ENCODE results near the gene LETM1.

The LETM1 gene

GRCh38 chr4:1856071-1856942, at the start of gene LETM1:
Gene LETM1 (minus strand): TSS chr4:1856156. CDS start chr4:1855950, 206 bp downstream.
- peak; percentile 97 for DNase-seq (ENCODE audit: low read depth)

GRCh38 chr4:1904042-1904441, 48.1 kb upstream of the LETM1 start:
- DNase-seq (ENCODE audit: low read depth) = no peak

- DNase-seq (ENCODE audit: low read depth) = no peak
Measured at GRCh38 chr4:1903035-1903434, 47.1 kb upstream of the LETM1 start.

- DNase-seq (ENCODE audit: low read depth) = peak; percentile 28
Measured at GRCh38 chr4:1902243-1902642, 46.3 kb upstream of the LETM1 start.

- DNase-seq (ENCODE audit: low read depth) = no peak
Measured at GRCh38 chr4:1901127-1901526, 45.2 kb upstream of the LETM1 start.

- DNase-seq (ENCODE audit: low read depth) = no peak
Measured at GRCh38 chr4:1900624-1901023, 44.7 kb upstream of the LETM1 start.

- DNase-seq (ENCODE audit: low read depth) = no peak
Measured at GRCh38 chr4:1900087-1900433, 44.1 kb upstream of the LETM1 start.

- peak; percentile 73 for DNase-seq (ENCODE audit: low read depth)
Measured at GRCh38 chr4:1899149-1900086, 43.5 kb upstream of the LETM1 start.

- no peak for DNase-seq (ENCODE audit: low read depth)
Measured at GRCh38 chr4:1898681-1899080, 42.7 kb upstream of the LETM1 start.

GRCh38 chr4:1898007-1898406, 42.1 kb upstream of the LETM1 start:
- no peak for DNase-seq (ENCODE audit: low read depth)

- DNase-seq (ENCODE audit: low read depth) = no peak
Measured at GRCh38 chr4:1896658-1896991, 40.7 kb upstream of the LETM1 start.

GRCh38 chr4:1895971-1896657, 40.2 kb upstream of the LETM1 start:
- no peak for DNase-seq (ENCODE audit: low read depth)

- no peak for DNase-seq (ENCODE audit: low read depth)
Measured at GRCh38 chr4:1890979-1891570, 35.1 kb upstream of the LETM1 start.

- no peak for DNase-seq (ENCODE audit: low read depth)
Measured at GRCh38 chr4:1887052-1887451, 31.1 kb upstream of the LETM1 start.

- no peak for DNase-seq (ENCODE audit: low read depth)
Measured at GRCh38 chr4:1885414-1885813, 29.5 kb upstream of the LETM1 start.

- DNase-seq (ENCODE audit: low read depth) = no peak
Measured at GRCh38 chr4:1883583-1883982, 27.6 kb upstream of the LETM1 start.

GRCh38 chr4:1882850-1883271, 26.9 kb upstream of the LETM1 start:
- DNase-seq (ENCODE audit: low read depth) = no peak

GRCh38 chr4:1880332-1880731, 24.4 kb upstream of the LETM1 start:
- no peak for DNase-seq (ENCODE audit: low read depth)

GRCh38 chr4:1879485-1879884, 23.5 kb upstream of the LETM1 start:
- no peak for DNase-seq (ENCODE audit: low read depth)

- no peak for DNase-seq (ENCODE audit: low read depth)
Measured at GRCh38 chr4:1874201-1874600, 18.2 kb upstream of the LETM1 start.

GRCh38 chr4:1873776-1874175, 17.8 kb upstream of the LETM1 start:
- DNase-seq (ENCODE audit: low read depth) = no peak

- no peak for DNase-seq (ENCODE audit: low read depth)
Measured at GRCh38 chr4:1873291-1873690, 17.3 kb upstream of the LETM1 start.

All from iris pigment epithelial cell (primary cell).